ENCODE data around the gene BACH2. TPM values are rescaled to one million over a fixed set of nuclear protein-coding genes. Genes with fewer than 3 reads are reported as not detected.
"Not testable (repeated sequence)": the region's sequence is repeated elsewhere in the genome, so short reads cannot be mapped to it uniquely, and the experiment has no call there.

BACH2 gene
- total RNA-seq, 1 donor from 2014 or later = 0.76 TPM

DNA sequence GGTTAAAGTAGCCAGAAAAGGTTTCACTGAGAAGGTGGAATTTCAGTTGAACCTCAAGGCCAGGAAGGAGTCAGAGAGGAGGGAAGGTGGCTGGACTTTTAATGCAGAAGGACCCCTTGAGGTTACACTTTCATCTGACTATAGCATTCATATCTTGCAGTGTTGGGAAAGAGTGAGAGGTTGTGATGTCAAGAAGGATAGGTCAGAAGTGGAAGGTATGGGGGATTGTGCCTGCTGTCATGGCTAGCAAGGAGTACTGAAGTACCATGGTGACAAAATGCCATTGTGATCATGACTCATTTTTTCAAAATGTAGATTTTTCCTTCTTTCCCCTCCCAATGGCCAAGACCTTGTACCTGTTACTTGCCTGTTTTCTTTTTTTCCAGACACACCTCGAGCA is 5.2 kb upstream of the BACH2 start:
- ATAC-seq = no peak

DNA sequence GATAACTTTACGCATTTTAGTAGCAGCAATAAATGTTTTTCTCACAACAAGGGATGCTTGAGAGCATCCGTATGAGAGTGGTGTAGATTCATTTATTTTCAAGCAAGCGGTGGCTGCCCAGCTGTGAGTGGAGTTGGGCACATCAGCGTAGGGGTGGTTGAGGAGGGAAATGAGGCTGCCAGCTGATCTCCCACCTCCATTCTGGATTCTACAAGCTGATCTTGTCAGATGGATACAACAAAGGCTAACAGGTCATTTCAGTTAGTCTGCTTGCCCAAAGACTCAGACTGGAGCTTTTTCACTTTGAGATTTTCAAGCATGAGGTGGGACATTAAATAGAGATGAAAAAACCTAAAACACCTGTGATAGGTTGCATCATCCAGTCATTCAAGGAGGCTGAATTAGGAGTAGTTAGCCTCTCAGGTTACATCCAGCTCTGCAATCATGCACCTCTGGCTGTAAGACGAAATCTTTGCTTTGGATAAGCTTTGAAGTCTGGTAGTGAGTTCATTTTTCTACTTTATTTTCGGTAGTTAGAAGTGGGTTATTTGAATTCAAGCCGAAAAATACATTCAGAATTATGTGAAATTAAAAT is 1.9 kb upstream of the BACH2 start:
- no peak for ATAC-seq

DNA sequence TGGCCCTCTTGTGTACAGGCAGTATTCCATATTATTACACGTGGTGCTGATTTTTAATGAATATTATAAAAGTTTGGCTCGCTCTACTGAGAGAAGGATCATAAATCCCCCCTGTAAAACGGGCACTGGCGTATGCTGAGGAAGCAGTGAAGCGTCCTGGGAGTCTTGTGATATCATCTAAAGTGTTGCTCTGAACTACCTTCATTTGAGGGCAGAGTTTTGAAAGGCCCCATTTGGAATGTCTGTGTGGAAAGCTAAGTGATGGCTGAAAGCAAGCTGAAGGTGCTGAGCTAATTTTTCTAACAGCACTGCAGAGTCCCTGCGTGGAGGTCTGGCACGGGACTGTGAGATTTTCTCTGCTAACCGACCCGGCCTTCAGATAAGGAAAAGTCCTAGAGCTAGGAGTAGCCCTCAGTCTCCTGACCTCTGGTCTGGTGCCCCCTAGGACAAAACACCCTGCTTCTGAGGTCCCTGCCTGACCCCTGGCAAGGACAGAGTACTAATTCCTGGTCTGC is 1.3 kb upstream of the BACH2 start:
- ATAC-seq = no peak

DNA sequence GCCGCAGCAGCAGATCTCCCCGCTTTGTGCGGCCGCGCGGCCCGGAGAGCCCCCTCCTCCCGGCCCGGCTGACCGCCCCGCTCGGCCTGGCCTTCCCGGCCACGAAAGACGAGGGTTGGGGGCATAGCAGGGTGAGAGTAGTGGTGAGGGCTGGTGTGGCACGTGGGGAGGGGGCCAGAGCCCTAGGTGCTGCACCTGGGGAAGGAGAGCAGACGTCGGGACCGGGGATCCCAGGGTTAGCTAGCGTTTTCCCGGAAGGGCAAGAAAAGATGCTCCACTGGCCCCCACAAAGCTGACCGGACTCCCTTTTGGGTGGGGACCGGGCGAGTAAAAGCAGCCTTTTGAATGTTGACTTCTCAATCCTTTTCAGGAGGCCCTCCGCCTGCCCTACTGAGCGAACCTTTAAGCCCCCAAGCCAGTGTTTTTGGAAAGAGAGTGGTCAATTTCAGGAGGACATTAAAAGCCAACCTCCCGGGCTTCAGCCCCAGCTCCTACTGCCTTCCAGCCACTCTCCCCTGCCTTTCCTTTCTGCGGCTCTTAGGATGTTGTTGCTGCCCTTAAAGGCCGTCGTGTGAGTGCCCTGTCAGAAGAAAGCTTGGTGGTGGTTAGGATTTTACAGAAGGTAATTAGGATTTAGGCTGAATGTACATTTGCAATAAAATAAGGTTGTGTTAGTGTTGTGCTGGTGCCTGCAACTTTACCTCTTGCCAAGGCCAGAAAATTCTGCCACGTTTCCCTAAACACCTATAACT is 648 bp upstream of the BACH2 start:
- ATAC-seq = peak; percentile 10

DNA sequence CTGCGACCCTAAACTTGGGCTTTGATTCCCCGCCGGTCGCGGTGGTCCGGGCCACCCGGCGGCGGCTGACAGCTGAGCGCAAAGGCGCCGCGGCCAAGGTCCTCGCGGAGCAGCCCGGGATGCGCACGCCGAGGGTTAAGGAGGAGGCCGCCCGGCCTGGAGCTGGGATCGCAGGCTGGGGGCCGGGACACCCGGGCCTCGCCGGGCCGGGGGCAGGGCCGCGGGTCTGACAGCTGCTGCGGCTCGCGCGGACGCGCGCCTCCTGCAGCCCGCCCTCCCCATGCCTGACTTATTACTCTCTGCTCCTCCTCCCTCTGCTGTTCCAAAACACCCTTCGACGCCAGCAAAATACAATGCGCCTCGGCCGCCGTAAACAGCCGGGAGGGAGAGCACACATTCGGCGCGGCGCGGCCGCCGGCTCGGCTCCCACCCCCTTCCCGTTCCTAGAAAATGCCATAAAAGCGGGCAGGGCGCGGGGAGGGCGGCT is 746 bp downstream of the BACH2 start:
- ATAC-seq = peak; percentile 71

DNA sequence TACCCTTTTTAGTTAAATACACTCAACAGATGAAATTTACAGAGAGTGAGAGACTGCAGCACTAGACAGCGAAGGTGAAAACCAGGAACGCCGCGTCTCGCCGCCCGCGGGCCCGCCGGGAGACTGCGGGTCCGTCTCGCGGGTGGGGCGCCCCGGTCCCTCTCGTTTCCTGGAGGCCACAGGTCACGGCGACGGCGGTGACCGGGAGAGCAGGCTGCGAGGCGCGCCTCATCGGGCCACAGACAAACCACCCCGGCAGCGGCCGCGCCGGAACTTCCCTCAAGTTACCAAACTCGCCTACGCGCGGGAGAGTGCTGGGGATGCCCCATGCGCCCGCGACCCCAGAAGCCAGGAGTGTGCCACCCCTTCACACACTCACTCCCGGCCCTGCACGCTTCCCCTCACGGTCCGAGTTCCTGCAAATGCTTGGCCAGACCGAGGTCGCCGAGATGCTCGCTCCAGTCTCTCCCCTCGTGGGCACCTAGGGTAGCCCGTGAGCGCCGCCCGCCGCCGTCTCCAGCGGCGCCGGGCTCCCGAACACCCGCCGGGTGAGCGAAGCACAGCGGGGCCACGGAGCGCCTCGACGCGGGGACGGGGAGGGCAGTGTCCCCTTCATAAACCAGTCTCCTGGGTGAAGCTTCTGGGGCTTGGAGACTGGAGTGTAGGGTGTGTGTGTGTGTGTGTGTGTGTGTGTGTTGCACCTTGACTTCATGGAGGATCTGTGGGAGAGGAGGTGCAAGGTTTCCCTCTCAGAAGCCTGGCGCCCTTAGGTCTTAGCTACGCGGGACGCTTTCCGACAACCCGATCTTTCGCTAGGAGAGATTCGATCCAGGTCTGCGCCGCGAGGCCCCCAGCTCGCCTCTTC is 1.4 kb downstream of the BACH2 start:
- ATAC-seq = peak; percentile 43

DNA sequence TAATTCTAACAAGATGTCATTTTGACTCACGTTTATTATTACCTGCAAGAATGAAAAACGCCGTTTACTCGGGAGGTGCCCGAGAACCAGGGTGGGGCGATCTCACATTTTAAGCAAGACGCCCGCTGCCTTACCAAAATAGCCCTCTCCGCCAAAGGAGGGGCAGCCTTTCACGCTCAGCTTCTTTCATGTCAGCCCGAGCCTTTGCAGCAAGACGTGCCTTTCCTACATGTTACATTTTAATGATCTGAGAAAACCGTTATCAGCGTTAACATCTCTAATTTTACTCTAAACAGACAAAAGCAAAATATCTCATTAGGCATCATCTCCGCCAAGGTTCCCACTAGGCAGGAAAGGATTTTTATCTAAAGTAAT is 2.0 kb downstream of the BACH2 start:
- ATAC-seq = no peak

DNA sequence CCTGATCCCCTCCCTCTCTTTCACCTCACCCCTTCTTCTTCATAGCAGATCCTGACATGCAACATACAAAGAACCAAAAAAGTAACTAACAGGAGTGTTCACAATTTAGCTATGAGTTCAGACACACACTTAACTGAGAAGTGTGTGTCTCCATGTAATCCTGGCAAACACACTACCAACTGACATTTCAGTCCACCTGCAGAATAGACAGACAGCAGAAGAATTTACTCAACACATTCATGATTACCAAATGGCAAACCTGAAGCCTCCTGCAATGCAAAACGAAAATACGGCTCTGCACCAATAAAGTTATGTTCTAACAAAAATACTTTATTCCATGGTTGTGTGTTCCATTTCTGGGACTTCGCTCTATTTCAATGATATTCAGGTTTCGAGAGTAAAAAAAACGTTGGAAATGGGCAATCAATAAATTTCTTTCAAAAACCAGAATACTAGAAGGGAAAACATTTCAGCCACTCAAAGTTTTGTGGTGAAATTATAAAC is 2.6 kb downstream of the BACH2 start:
- ATAC-seq = no peak

DNA sequence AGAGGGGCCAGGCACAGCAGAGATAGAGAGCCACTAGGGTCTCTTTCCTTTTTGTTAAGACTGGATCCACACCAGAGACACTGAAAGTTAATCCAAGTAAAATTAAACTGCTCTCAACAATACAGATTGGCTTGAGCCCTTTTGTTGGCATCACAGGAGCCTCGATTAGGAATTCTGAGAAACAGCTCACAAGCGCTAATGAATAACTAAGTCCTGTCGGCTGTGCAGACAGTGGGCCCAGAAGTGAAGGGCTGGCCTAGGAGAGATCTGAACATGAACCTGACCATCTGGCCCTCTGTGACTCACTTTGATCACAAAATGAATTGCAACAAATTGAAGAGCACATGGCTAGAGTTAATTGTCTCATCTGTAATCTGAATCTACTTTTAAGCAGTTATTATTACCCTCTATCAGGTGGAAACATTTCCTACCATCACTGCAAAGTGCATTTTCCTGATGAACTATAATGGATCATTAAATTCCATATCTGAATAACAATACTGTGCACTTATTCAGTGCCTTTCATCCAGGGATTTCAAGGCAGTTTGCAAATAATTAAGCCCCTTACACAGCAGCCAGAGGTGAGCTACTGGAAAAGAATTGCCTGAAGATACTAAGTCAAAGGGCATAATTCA is 3.2 kb downstream of the BACH2 start:
- no peak for ATAC-seq

DNA sequence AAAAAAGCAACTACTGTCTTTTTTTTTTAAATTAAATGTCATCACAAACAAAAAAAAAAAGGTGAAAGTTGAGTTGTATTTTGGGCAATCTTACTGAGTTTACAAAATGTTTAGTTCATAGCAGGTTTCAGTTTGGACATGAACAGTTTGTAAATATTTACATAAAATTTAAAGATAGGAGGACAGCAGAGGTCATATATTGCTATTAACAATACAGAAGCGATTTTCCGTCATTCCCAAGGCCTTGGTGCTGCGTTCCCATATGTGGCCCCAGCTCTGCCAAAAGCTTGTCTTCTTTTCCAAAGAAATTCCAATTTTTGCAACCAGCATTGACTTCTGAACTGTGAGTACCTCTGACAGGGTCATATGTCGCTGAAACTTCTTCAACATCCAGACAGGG is 5.1 kb downstream of the BACH2 start:
- ATAC-seq = no peak

DNA sequence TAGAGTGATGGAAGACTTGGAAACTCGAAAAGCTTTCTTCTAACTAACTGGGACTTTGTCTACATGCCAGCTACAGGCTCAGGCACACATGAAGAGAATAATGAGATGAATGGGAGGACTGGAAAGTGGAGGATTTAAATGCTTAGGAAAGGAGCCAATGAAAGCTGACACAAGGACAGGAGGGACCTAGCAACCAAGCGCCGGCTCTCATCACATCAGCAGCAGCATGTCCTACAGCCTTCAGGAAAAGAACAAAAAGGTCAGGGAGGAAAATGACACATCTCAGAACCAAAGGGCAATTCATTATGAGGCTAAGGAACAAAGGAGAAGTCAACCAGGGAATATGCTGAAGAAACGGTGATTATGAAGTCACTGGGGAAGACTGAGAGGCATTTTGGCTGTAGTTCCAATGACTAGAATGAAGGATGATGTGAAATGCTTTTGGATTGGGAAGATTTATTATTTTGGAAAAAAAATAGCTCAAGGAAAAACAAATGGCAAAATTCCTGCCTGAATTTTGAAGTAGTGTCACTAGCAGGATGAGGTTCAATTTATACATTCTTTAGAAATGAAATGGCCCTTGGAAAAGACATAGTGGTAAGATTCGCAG is 5.7 kb downstream of the BACH2 start:
- no peak for ATAC-seq

DNA sequence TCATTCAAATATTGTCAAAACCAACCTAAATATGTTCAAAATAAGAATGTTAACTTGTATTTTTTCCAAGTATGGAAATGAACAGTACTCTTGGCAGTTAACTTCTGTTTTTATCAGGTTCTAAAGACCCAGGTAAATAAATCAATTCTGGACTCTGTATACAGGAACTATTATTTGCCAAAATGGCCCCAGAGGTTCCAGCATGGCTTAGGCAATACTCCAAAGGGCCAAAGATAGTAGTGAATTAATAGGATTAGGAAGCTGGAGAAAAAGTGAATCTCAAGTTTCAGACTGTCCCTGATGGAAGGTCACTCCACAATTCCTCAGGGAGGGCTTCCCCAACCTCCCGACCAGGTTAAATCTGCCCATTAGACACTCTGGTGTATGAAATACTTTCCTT is 6.7 kb downstream of the BACH2 start:
- ATAC-seq = no peak

DNA sequence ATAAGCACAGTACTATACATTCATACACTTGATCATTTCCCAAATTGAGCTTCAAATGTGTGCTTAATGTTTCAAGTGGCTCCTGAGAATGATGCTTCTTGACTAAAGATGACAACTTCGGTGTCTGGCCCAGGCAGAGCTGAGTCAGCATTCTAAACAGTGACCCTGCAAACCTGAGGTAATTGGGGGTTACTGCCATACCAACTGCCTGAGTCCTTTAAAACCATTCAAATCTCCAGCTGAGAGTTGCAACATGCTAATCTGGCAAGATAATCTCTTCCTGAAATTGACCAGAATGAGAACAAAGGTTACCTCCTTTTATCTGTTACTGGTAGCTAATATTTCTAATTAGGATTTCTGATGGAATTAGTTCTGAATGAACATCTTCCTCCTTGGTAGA is 8.2 kb downstream of the BACH2 start:
- ATAC-seq = no peak

DNA sequence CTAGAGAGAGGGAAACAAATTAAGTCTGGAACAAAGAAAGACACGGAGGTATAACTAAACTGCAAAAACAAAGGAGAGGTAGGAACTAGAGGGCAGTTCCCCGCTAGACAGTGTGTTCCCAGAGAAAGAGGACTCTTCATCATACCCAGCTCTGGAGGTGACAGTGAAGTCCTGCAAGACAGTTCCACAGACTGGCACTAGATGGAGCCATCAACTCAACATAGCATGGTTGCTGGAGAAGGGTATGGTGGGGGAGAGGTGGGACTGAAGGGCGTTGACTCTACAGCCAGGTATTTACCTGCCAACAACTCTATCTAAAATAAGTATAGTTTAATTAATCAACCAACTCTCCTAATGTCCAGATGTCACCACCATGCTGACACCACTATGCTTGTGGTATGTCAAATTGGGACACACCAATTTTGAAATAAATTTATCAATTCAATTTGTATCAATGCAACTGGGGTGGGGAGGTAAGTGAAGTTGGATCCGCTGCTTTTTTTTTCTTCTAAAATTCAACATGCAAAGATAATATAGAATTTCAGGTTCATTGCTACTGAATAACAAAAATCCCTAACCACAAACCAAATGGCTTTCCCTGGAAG is 9.7 kb downstream of the BACH2 start:
- ATAC-seq = peak; percentile 58

DNA sequence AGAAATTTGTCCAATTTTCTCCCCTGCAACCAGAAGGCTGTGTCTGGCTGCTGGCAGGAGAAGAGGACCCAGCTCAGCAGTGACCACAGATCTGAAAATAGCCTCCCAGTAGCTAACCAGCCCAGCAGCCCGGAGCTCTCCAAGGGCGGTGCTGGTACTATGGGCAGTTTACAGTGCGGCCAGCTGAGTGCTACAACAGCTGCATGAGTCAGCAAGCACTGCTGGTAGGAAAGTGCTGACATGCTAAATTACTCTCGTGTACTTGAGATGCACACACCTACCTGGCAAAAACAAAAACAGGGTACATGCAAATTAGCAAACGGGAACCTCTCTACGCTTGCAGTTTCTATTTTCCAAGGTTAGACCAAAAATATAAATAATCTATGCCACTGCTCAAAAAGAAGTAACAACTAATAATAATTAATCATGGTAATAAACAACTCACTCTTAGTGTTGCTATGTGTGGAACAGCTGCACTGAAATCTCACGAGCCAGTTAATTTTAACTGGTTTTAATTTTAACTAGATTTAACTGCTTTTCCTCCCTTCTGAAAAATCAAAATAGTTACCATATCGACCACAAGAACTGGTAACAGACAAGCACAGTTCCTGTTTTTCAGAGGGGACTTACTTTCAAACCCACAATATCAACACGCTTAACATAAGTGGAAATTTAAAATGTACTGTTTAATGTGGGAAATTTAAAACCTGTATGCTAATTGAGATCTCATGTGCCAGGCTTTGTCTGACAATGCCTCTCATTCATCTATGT is 10.8 kb downstream of the BACH2 start:
- ATAC-seq = peak; percentile 96

DNA sequence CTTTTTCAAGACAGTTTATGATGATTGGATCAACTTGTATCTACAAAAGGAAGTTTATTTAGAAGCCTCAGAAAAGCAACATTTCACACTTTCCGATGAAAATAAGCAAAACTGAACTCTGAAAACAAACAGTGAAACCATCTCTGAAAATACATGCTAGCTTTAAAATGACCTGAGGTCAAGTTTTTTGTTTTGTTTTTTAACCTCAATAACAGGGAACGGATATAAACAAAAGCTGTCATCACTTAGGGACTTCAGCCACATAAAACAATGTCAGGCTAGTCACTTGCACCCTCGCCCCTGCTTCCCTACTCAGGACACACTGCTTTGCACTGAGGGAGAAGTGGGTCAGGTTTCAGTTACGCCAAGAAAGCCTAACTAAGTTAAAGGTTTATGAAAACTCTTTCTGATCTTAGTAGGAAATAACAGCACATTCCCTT is 11.6 kb downstream of the BACH2 start:
- no peak for ATAC-seq

DNA sequence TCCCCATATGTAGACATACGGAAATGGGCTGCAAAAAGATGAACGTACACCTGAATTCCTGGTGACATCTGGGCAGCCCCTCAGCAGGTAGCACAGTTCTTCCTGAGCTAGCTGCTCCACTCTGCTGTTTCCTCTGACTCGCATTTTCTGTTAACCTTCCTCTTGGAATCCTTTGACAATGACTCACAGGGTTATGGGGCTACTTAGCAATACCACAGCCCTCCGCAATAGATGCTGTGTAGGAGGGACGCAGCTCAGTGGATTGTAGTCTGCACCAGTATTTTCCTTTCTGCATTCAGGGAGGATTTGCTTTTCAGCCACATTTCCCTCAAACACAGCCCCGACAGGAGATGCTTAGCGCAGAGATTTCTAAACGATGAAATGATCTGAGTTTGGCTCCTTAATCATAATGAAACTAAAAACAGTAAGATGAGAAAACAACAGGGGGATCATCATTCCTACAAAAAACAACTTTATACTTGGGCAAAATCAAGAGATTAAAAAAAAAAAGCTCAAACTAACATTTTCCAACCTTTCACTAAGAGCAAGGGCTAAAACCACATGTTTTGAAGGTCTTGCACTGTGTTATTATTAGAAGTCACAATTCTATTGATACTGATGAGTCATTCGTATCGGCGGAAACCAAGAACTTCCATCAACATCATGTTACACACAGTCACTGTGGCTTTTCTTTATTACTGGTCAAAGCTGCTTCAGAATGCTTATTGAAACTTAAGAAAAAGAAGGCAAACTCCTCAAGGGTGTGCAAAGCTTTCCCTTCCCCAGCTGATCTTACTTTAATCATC is 12.2 kb downstream of the BACH2 start:
- peak; percentile 73 for ATAC-seq

DNA sequence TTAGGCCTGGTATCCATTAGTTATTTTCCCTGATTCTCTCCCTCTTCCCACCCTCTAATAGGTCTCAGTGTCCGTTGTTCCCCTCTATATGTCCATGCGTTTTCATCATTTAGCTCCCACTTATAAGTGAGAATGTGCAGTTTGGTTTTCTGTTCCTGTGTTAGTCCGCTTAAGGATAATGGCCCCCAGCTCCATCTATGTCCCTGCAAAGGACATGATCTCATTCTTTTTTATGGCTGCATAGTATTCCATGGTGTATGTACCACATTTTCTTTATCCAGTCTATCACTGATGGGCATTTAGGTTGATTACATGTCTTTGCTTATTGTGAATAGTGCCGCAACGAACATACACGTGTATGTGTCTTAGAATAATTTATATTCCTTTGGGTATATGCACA is 14.4 kb downstream of the BACH2 start:
- ATAC-seq = not testable (repeated sequence)

DNA sequence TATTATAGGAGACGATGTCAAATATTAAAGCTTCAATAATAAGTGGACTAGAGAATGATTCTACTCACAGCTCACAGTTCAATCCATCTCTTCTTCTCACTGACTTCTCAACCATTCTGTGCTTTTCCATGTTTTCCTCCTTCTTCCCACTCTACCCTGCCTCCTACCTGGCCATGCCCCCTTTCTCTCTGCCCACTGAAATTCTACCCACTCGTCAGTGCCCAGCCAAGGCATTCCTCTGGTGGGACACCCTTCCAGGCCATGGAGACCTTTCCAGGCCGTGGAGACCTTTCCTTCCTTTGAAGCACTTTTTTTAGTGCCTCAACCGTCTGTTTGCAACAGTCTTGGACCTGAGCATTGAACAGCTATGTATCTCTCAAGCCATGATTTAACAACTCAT is 18.5 kb downstream of the BACH2 start:
- no peak for ATAC-seq

Data from esophagus mucosa (tissue), 1 donor.